Measurements from ENCODE around the gene SLC35B2.

The SLC35B2 gene

GRCh38 chr6:44237813-44238433 is 19.4 kb downstream of the SLC35B2 start:
- no peak for DNase-seq (ENCODE audit: extremely low read depth, low read depth)
- TF ChIP-seq CTCF (IDR thresholded peaks at IDR 0.05; ENCODE audit: low read depth, low read length, missing control alignments), result peak; percentile 93
- H3K4me3 ChIP-seq (replicated peaks; ENCODE audit: low read depth, low read length), result peak overlapping the region; percentile 45

GRCh38 chr6:44237021-44237812 is 20.1 kb downstream of the SLC35B2 start:
- DNase-seq (ENCODE audit: extremely low read depth, low read depth), result peak; percentile 91
- no peak for TF ChIP-seq CTCF (IDR thresholded peaks at IDR 0.05; ENCODE audit: low read depth, low read length, missing control alignments)
- peak overlapping the region; percentile 45 for H3K4me3 ChIP-seq (replicated peaks; ENCODE audit: low read depth, low read length)

DNA sequence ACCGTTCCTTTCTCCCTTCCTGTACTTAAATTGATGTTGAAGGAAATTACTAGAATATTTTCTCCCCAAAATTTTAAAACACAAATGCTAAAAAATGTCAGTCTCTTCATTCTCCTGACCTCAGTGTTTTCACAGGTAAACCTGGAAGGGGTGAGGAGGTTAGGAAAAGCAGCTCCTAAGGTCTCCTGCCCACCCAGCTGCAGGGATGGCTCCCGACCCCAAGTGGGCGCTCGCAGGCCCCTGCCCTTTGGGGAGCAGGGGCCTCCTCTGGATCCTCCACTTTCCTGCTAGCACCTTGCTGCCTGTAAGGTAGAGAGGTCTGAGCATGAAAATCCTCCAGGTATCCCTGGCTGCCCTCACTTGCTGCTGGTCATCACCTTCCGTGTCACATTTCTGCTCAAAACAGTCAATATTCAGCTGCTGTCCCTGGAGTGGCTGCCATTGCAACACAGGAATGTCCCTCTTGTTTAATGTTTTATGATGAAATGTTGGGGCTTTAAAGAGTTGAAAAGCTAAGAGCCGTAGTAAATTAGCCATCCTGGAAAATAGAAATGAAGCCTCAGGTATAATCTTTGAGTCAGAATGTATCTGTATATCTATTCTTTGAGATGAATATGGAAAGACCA is 21.3 kb downstream of the SLC35B2 start:
- H3K4me3 ChIP-seq (replicated peaks; ENCODE audit: low read depth, low read length), result no peak overlapping the region
- no peak for TF ChIP-seq CTCF (IDR thresholded peaks at IDR 0.05; ENCODE audit: low read depth, low read length, missing control alignments)
- DNase-seq (ENCODE audit: extremely low read depth, low read depth), result no peak

- TF ChIP-seq CTCF (IDR thresholded peaks at IDR 0.05; ENCODE audit: low read depth, low read length, missing control alignments), result no peak
- DNase-seq (ENCODE audit: extremely low read depth, low read depth), result no peak
- H3K4me3 ChIP-seq (replicated peaks; ENCODE audit: low read depth, low read length), result no peak overlapping the region
Measured at GRCh38 chr6:44235269-44235668, 22.1 kb downstream of the SLC35B2 start.

GRCh38 chr6:44234101-44235025 is 23.0 kb downstream of the SLC35B2 start:
- no peak for DNase-seq (ENCODE audit: extremely low read depth, low read depth)

More at GRCh38 chr6:44234101-44235025, 23.0 kb downstream of the SLC35B2 start:
- no peak overlapping the region for H3K4me3 ChIP-seq (replicated peaks; ENCODE audit: low read depth, low read length)
- peak; percentile 87 for TF ChIP-seq CTCF (IDR thresholded peaks at IDR 0.05; ENCODE audit: low read depth, low read length, missing control alignments)
